HG02678 (cell line): ENCODE data around the gene NISCH.

ENCODE experiments used
- ATAC-seq: cut with Tn5 transposase; IDR thresholded peaks from one replicate; pipeline ENCODE4 v1.9.1; 2021; ENCODE audit warnings: mild to moderate bottlenecking, moderate library complexity; ENCODE audit not compliant: unreplicated experiment

The NISCH gene

GRCh38 chr3:52488746-52489145, 33.3 kb downstream of the NISCH start:
- no peak for ATAC-seq

GRCh38 chr3:52489453-52489852, 34.0 kb downstream of the NISCH start:
- ATAC-seq: no peak

- ATAC-seq: no peak
These were observed 34.9 kb downstream of the NISCH start for GRCh38 chr3:52490035-52490938.

GRCh38 chr3:52490939-52491526, 35.6 kb downstream of the NISCH start:
- ATAC-seq: no peak

GRCh38 chr3:52492059-52492458, 36.7 kb downstream of the NISCH start:
- ATAC-seq: no peak

- ATAC-seq: no peak
These were observed 38.0 kb downstream of the NISCH start for GRCh38 chr3:52493232-52494017.

- no peak for ATAC-seq
These were observed 39.0 kb downstream of the NISCH start for GRCh38 chr3:52494445-52494844.

GRCh38 chr3:52494886-52495495, 39.6 kb downstream of the NISCH start, which contains the start of gene STAB1:
TSS of gene STAB1 (plus strand) at chr3:52495338. CDS start at chr3:52495414, 76 bp downstream.
- no peak for ATAC-seq

- no peak for ATAC-seq
These were observed 40.6 kb downstream of the NISCH start for GRCh38 chr3:52495777-52496602.

GRCh38 chr3:52498137-52499054, 43.0 kb downstream of the NISCH start:
- ATAC-seq: no peak

GRCh38 chr3:52501046-52501445, 45.6 kb downstream of the NISCH start:
- no peak for ATAC-seq

- no peak for ATAC-seq
These were observed 46.6 kb downstream of the NISCH start for GRCh38 chr3:52502001-52502400.

- no peak for ATAC-seq
These were observed 47.5 kb downstream of the NISCH start for GRCh38 chr3:52502808-52503350.

- no peak for ATAC-seq
These were observed 48.5 kb downstream of the NISCH start for GRCh38 chr3:52503788-52504424.

GRCh38 chr3:52504977-52505376, 49.6 kb downstream of the NISCH start:
- no peak for ATAC-seq

GRCh38 chr3:52506266-52506966, 51.0 kb downstream of the NISCH start:
- no peak for ATAC-seq

- ATAC-seq: no peak
These were observed 52.0 kb downstream of the NISCH start for GRCh38 chr3:52507359-52507758.
